ENCODE data around the gene RBM15B. TPM values are rescaled to one million over a fixed set of nuclear protein-coding genes. Genes with fewer than 3 reads are reported as not detected.

The RBM15B gene
- total and polyA plus RNA-seq, 9 of the 15 experiments (the other 6 are each of a cell fraction or from before 2014, with no cell fraction given) = 1.8 to 21.0 (median 10.5) TPM

GRCh38 chr3:51391075-51391565, at the start of gene RBM15B (continued):
- no peak for TF ChIP-seq ETV5 (CRISPR knock-in tag; IDR thresholded peaks at IDR 0.05; ENCODE audit: low read depth)
- no peak for TF ChIP-seq KLF13 (tag; IDR thresholded peaks at IDR 0.05; ENCODE audit: borderline replicate concordance, low read depth)
- peak; percentile 33 for TF ChIP-seq TBP (optimal IDR thresholded peaks at IDR 0.05; ENCODE audit: low read depth, low read length)
- TF ChIP-seq RFX5 (IDR thresholded peaks at IDR 0.05; ENCODE audit: low read depth, low read length) = no peak
- no peak for TF ChIP-seq ZNF699 (CRISPR knock-in tag; IDR thresholded peaks at IDR 0.05; ENCODE audit: insufficient replicate concordance)
- no peak for TF ChIP-seq CC2D1A (IDR thresholded peaks at IDR 0.05)
- peak; percentile 31 to 58; a peak in 2 of 4 replicates for TF ChIP-seq RAD21 (CRISPR knock-in tag; conservative IDR thresholded peaks at IDR 0.05 in 1 of 2, IDR thresholded peaks at IDR 0.05 in 1 of 2)
- no peak for TF ChIP-seq SUPT5H (IDR thresholded peaks at IDR 0.05)
- peak; percentile 67; the same call in 1 of the 2 replicates for TF ChIP-seq MITF (IDR thresholded peaks at IDR 0.05)
- no peak for TF ChIP-seq ELF1 (tag; IDR thresholded peaks at IDR 0.05)
- TF ChIP-seq, protein P1, sequence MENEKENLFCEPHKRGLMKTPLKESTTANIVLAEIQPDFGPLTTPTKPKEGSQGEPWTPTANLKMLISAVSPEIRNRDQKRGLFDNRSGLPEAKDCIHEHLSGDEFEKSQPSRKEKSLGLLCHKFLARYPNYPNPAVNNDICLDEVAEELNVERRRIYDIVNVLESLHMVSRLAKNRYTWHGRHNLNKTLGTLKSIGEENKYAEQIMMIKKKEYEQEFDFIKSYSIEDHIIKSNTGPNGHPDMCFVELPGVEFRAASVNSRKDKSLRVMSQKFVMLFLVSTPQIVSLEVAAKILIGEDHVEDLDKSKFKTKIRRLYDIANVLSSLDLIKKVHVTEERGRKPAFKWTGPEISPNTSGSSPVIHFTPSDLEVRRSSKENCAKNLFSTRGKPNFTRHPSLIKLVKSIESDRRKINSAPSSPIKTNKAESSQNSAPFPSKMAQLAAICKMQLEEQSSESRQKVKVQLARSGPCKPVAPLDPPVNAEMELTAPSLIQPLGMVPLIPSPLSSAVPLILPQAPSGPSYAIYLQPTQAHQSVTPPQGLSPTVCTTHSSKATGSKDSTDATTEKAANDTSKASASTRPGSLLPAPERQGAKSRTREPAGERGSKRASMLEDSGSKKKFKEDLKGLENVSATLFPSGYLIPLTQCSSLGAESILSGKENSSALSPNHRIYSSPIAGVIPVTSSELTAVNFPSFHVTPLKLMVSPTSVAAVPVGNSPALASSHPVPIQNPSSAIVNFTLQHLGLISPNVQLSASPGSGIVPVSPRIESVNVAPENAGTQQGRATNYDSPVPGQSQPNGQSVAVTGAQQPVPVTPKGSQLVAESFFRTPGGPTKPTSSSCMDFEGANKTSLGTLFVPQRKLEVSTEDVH (IDR thresholded peaks at IDR 0.05; ENCODE audit: low read depth, partially characterized antibody) = no peak
- no peak for TF ChIP-seq IRF1 (CRISPR knock-in tag; IDR thresholded peaks at IDR 0.05; ENCODE audit: borderline replicate concordance)
- no peak for TF ChIP-seq ZNF253 (CRISPR knock-in tag; conservative IDR thresholded peaks at IDR 0.05)
- TF ChIP-seq MEF2D (tag; conservative IDR thresholded peaks at IDR 0.05; ENCODE audit: low read depth) = no peak
- peak; percentile 54; the same call in 1 of the 2 replicates for TF ChIP-seq CTBP1 (IDR thresholded peaks at IDR 0.05; ENCODE audit: borderline replicate concordance)
- TF ChIP-seq RBM39 (optimal IDR thresholded peaks at IDR 0.05; ENCODE audit: low read depth, low read length) = no peak
- TF ChIP-seq NR1H2 (CRISPR knock-in tag; IDR thresholded peaks at IDR 0.05) = no peak
- TF ChIP-seq ZFP1 (CRISPR knock-in tag; IDR thresholded peaks at IDR 0.05) = no peak
- no peak for TF ChIP-seq LARP7 (IDR thresholded peaks at IDR 0.05)
- no peak for TF ChIP-seq NR2C1 (IDR thresholded peaks at IDR 0.05)
- peak; percentile 54; the same call in 1 of the 2 replicates for TF ChIP-seq NR2C1 (tag; IDR thresholded peaks at IDR 0.05)

Data from K562 (cell line).